Inflammatory macrophage treated with lipopolysaccharide for 4 hours (primary cell): ENCODE results near the gene TENM3.

Experiments used
- DNase-seq: peaks from one replicate; pipeline ENCODE4 v3.0.0-alpha.2; 2020

TENM3 gene

DNA sequence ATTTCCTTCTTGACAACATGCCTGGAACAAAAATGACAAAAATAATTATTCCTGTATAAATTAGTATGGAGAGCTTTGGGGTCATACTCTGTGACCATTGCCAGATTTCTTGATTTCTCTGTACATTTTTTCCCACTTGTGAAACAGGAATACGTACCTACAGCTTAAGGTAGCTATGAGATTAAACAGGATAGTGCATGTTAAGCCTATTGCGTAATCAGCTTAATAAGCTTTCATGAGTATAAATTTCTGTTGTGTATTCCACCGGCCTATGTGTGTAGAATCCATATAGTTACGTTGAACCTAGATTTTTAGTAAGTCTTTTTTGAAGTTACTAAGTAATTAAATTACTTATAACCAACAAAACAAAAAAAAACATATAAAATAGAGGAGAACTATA, 339.0 kb downstream of the TENM3 start:
- no peak for DNase-seq

DNA sequence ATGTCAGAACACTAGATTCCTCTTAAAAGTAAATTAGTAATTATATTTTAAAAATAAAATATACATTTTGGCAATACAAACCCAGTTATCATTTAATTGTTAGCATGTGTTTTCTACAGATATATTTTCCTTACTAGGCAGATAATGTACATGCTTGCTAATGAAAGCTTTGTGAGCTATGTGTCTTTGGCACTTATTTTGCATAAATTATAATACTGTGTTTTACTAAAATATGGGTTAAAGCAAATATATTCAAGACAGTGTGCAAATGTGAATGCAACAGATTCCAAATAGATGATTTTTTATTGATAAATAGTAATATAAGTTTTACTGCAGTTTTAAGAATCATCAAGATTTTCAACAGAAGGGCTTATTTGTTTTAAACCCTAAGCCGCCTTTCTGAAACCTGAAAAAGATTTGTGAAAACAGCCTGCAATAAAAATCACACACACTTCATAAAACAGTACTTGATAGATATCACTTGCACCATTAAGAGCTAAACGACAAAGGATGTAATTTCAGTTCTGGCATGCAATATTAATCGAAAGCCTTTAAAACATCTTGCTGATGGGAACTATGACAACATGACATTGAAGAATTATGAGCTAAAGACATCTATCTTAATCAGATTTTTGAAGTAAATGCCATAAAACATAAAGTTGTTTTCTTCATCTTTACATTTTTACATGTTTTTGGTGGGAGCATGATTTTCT, 340.7 kb downstream of the TENM3 start:
- no peak for DNase-seq

DNA sequence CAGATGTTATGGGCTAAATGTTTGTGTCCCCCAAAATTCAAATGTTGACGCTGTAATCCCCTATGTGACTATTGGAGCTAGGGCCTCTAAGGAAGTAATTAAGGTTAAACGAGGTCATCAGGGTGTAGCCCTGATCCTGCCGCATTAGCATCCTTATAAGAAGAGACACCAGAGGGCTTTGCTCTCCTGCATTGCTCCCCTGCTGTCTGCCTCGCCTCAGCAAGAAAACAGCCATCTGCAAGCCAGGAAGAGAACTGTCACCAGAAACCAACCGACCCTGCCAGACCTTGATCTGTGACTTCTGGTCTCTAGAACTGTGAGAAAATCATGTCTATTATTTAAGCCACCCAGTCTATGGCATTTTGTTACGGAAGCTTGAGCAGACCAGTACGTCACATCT, 342.1 kb downstream of the TENM3 start:
- no peak for DNase-seq

DNA sequence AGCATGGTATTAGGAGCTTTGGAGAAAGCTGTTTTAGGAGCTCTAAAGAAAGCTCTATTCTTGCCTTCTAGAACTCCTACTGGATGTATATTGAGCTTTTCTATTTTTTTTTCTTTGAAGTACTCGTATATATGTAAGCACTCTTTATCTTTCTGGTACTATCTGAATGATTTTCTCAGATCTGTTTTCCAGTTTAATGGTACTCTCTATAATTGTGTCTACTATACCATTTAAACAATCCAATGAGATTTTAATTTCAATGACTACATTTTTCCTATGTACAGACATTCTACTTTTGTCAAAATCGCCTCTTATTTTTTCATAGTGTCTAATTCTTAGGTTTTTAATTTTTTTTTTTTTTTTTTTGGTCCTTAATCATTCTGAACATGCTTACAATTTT, 345.9 kb downstream of the TENM3 start:
- DNase-seq, result no peak

DNA sequence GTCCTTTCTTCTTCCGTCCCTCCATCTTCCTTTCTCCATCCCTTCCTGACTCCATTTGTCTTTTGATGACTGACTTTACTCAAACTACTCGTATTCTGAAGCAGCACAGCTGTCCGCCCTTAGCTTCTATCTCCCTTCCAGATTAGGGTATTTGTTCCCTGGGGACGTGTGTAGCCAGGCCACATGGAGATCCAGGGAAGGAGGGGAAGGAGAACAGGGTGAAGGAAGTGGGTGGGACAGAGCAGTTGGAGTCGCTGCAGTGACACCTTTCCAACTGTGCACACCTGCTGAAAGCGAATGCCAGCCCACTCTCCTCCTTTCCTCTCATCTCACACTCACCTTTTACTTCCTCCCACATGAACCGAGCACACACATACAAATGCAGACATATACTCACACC, 350.2 kb downstream of the TENM3 start:
- DNase-seq, result no peak

DNA sequence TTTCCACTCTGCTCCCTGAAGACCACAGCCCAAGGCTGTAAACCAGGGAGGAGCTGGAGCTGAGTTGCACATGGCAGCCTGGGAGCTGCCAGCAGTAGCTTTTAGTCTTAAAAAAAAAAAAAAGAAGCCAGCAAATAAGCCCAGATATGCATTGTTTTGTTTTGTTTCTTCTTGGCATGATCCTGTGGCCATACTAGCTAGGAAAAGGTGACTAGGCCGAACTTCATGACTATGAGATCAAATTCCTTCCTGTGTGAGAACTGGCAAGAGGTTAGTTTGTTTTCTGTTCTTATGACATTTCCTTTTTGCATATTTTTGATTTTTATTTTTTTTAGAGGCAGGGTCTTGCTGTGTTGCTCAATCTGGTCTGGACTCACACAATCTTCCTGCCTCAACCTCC, 350.7 kb downstream of the TENM3 start:
- DNase-seq, result no peak

DNA sequence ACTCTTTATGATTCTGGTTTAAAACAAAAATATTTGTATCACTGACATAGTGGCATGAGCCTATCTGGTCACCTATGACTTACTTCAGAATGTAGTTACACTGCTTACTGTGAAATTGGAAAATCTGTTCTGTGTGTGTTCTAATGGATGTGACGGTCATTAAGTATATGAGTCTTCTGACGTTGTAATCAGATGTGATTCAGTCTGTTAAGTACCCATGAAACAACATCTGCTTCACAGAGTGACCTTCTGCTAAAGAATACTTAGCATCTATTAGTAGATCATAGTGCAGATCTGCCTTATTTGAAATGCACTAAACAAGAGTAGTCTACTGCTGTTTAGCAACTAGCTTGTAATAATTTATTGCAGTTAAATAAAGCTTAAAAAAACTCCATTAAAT, 356.9 kb downstream of the TENM3 start:
- no peak for DNase-seq

DNA sequence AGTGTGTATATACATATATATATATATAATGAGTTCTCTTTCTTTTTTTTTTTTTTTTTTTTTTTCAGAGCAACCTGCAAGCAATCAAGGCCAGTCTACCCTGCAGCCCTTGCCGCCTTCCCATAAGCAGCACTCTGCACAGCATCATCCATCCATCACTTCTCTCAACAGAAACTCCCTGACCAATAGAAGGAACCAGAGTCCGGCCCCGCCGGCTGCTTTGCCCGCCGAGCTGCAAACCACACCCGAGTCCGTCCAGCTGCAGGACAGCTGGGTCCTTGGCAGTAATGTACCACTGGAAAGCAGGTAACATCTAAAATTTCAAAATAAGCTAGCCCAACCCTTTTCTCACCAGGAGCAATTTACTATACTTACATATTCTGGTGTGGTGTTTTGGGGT, 357.7 kb downstream of the TENM3 start:
- no peak for DNase-seq

DNA sequence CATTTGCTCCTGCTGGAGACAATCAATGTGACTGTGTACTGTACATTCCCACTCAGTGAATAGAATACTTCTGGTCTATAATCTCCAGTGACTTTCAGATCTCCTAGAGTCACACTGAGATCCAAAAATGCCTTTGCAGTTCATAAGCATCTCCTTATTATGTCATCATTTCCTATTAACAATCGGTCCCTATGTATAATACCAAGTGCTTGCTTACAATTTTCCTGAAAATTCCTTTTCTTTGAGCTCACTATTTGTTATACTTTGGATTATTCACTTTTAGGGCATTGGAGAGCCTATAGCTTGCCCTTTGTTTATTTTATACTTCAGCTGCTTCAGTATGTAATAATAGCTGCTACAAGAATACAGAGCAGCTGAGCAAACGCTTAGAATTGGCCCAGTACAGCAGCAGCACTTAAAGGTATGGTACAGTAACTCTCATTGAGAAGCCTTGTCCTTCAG, 361.0 kb downstream of the TENM3 start:
- no peak for DNase-seq

DNA sequence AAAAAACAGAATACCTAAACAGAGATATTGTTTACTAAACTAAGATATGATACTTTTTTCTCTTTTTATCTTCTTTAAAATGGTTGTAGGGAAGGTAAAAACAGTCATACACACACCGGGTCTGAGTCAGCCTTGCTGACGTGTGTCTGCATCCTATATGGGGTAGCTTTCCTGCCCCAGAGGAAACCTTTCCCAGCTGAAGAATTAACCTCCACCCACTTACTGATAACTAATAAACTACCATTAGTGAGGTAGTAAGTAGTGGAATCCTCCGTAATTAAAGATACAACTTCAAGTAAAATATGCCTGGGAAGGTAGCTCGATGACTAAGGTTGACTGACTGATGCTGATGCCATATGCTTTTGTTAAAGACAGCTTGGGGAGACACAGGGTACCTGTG, 361.8 kb downstream of the TENM3 start:
- DNase-seq, result no peak

DNA sequence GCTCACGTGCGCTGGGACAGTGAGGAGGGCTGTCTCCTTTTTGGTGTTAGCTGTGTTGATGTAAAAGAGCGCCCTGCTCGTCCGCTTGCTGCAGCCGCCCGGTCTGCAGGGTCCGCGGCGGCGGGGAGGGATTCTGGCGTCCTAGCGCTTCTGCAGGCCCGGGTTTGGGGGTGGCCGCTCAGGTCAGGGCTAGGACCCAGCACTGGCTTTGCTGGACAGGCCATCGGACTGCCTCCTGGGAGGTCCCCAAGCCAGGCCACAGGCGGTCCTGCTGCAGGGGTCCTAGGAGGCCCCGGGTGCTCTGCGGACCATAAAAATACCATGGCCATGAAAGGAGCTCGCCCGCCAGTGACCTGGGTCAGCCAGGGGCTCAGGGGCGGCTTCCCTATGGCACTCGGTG, 365.3 kb downstream of the TENM3 start:
- DNase-seq, result no peak

DNA sequence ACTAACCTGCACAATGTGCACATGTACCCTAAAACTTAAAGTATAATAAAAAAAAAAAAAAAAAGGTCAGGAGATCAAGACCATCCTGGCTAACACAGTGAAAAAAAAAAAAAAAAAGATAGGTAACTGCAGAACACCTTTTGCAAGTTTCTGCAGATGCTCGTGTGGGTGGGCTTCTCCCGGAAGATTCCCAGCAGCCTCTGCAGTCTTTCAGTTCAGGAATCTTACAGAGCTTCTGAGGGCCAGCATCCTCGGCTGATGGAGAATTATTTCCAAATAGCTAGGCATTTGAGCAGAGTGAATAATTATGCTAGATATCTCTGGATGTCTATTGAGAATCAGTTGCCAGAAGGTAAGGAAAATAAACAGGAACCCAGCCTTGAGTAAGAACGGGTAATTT, 373.3 kb downstream of the TENM3 start:
- DNase-seq, result no peak

DNA sequence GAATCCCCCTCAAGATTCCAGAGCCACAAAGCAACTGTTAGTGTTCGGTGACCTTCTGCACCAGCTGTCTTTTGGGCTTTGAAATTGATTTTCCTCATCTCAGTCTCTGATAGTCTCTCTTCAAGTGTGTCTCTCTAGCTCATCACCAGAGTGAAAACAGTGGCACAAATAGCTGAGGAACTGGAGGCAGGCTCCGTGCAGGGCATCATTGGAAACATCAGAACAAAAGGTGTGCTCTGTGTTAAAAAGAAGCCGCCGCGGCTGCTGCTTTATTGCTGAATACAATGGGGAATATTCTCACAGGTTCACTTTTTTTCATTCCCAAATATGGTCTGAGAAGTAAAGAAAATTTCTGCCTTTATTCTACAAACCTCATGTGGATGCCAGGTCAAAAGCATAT, 376.5 kb downstream of the TENM3 start:
- no peak for DNase-seq

DNA sequence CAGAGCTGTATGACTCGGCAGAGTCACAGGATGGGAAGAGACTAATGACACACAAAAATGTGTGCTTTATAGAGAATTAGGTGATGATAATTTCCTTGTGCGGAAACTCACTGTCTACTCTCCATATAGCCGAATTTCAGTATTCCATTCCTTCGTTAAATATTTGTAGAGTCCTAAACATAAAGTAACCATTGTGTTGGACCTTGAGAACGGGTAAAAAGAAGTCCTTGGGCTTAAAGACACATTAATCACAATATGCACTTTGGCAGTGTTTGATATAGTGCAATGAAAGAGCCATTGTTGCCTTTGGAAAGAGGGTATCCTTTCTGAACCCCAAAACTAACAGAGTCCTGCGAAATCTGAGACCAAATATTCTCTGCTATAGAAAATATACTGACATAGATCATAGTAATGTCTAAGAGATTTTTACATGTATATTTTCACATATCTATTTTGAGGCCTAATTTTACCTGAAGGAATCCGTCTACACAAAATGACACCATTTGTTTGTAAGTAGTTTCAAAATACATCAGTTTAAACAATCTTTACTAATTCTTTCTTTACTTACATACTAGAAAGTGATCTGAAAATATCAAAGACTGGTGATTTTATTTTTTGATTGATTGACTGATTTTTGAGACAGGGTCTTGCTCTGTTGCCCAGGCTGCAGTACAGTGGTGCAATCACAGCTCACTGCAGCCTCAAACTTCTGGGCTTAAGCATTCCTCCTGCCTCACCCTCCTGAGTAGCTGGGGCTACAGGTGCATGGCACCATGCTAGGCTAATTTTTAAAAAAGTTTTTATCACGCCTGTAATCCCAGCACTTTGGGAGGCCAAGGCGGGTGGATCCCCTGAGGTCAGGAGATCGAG, 377.1 kb downstream of the TENM3 start:
- no peak for DNase-seq

DNA sequence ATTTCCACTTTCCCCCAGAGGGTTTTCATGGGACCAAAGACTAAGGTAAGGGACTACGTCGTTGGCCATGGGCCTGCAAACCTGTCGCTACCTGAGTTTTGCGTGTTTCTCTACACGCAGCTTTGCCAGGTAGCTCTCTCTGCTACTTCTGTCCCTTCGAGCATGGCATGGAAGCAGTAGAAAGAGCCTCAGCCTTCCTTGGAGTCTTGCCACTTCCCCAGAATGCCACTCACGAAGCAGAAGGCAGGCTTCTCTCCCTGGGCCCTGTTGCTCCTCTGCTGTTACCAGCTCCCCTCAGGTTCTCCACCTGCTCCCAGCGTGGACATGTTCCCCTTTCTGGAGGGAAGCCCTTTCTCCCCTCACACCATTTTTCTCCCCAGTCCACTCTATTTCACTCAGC, 381.1 kb downstream of the TENM3 start:
- DNase-seq, result no peak

DNA sequence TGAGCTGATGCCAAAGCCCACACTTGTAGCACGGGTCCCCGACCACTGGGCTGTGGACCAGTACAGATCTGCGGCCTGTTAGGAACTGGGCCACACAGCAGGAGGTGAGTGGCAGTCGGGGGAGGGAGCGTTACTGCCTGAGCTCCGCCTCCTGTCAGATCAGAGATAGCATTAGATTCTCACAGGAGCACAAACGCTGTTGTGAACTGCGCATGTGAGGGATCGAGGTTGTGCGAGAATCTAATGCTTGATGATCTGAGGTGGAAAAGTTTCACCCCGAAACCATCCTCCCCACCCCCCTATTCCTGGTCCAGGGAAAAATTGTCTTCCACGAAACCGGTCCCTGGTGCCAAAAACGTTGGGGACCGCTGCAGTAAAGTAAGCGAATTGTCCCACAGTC, 382.0 kb downstream of the TENM3 start:
- no peak for DNase-seq

DNA sequence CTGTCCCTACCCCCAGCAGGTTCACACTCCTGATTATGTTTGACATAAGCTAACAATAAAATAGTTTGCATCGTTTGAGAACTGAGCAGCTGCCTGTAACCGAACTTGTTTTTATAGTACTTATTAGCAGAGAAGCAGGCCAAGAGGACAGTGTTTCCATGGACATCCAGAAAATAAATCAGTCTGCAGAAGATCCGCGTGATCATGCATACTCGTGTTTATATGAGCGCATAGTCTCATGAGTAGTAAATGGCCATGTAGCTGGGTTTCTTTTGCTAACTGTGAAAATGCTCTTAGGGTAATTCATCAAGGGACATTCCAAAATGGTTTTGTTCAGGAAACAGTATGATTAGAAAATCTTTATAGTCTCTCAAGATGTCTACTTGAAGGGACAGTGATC, 384.8 kb downstream of the TENM3 start:
- DNase-seq, result no peak

DNA sequence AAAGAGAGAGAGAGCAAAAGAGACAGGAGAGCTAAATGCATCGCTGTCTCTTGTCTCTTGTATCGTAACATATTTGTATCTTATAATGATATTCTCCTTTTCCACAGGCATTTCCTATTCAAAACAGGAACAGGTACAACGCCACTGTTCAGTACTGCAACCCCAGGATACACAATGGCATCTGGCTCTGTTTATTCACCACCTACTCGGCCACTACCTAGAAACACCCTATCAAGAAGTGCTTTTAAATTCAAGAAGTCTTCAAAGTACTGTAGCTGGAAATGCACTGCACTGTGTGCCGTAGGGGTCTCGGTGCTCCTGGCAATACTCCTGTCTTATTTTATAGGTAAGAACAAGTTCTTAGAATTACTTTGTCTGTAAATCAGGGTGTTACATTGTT, 385.3 kb downstream of the TENM3 start:
- no peak for DNase-seq

DNA sequence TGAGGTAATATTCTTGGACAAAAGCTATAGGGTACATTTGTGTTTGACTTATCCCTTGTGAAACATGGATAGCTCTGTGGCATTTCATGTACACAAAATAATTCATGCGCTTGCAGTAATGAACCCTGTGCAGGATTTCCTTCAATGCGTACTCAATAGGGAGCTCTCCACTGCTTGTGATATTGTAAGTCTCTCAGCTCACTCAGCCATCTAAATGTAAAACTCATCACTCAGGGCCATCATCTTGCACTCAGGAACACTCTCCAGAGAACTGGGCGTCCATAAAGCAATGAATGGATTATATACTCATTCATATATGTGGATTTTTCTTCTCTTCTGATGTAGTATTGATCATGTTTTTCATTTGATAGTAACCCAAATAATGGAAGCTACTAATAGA, 385.9 kb downstream of the TENM3 start:
- no peak for DNase-seq

DNA sequence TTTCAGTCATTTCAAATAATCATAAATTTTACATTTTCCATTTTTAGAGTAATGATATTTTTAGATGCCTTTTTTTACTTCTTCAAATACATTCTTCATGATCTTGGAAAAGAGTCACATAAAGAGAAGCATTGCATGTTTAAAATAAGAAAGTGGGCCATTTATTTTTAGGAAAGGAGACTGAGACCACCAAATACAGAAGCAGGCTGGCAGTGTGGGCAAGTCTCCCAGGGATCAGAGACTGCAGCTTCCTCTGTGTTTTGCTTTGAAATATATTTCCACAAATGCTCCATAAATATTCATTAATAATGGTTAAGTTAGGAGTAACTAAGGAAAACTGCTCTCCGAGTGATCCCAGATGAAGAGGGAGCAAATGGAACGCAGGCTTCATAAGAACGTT, 397.3 kb downstream of the TENM3 start:
- no peak for DNase-seq

DNA sequence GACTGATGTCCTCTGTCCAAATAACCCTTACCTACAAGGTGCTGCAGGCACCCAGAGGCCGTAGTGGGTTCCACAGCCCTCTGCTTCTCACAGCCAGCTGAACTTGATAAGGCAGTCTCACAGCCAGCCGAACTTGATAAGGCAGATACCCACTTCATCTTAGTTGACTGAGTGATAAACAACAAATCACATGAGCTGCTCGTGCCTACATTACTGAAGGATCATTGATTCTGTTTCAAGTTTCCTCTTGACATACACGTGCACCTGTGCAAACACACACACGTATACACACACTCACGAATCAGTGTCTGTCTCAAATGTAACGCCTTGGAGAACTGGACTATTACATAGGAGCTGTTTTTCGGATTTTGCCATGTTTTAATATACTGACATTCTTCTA, 397.7 kb downstream of the TENM3 start:
- no peak for DNase-seq

DNA sequence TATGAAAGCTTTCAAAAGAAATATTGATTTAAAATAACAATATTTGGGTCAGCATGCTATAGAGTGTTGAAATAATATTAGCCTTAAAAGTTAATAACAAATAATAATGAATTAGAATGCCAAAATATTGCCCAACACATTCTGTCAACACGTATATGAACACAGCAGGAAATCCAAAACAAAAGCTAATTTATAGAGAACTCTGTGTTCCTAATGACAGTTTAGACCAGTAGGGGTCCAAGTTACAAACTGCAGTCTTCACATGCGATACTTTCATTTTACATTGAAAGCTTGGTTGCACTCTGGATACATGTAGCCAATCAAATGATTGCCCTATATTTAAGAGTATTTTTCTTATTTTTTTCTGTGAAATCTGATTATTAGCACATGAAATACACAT, 399.6 kb downstream of the TENM3 start:
- DNase-seq, result no peak

DNA sequence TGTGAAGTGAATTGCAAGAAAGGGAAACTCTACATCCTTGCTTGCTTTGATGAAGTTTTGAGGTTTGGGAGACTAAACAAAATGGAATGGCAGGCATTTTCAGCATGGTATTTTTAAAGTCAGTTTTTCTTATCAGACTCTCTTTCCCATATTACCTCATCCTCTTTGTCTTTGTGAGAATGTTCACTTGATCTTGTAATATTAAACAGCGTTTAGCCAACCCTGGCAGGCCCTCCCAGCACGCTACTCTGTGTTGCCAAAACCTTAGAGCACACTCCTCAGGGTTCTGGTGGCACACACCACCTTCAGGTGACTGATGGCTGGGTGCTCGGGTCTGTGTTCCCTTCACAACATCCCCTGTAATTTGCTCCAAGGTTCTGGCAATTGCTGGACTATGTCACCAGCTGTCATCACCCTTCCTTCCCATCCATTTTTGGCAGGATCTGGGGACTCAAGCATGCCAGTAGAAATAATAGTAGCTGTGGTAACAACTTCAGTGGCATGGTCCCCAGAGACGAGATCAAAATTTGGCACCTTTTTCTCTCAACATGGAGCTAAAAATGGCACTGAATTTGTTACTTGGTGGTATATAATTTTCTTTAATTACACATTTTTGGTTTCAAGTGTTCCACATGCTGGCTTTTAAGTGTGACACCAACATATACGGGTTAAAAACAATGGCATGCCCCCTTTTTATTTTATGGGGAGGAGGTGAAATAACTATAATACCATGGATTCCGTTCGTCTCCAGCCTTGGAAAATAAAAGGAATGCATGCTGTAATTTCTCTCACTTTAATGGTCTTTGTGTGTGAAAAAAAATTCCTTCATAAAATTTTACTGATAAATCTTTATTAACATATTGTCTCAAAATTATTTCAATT, 400.8 kb downstream of the TENM3 start:
- no peak for DNase-seq

DNA sequence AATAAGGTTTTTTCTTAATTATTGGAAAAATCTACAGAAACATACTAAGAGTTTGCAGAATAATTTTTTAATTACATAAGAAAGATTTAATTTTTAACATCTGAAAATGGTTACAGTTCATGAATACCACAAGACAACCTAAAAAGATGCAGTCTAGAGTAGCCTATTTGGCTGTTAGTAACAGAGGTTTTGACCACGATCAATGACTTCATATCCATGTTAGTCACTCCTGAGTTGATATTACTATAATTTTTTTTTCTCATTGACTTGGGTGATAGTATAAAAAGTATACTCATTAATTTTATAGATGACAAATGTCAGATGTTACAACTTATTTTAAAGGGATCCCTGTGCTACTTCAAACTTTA, 401.5 kb downstream of the TENM3 start:
- DNase-seq, result no peak
